ENCODE results near the gene CARMIL1. TPM values are rescaled to one million over a fixed set of nuclear protein-coding genes. Genes with fewer than 3 reads are reported as not detected.

CARMIL1 gene
- total and polyA plus RNA-seq, 2 of the 8 experiments (the other 6 are each of a cell fraction or from before 2014, with no cell fraction given): 20.3 to 40.4 TPM

DNA sequence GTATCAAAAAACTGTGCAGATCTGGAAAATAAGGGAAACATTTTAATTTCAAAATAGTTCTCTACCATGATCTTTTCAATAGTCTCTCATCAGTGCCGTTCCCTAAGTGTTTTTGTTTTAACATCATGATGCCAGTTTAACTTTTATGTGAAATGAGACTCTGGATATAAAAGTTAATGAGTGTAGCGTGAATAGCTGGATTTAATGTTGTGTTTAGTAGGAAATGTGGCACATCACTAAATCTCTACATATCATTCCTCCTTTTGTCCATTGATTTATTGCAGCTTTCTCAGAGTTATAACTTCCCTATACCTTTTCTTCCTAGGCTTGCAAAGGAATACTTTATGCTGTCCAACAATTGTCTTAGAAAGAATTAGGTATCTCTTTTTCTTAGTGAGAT is 291.4 kb downstream of the CARMIL1 start:
- POLR2A ChIA-PET (ENCODE audit: partially characterized antibody): no interaction called here
- WGBS, 2 experiments (ENCODE audit: extremely low coverage in 1 of 2, insufficient coverage in 1 of 2, insufficient read length in 1 of 2, insufficient replicate concordance in 2 of 2, low coverage in 1 of 2, low lambda C conversion rate in 2 of 2, missing lambda C conversion rate in 1 of 2): 96% methylated on average over 2 of the region's 2 CpGs; no CpG with 5 or more reads in 1 of the 2 experiments
- no peak for FAIRE-seq

More for the DNA sequence above, 291.4 kb downstream of the CARMIL1 start:
- no peak for TF ChIP-seq KDM5A (IDR thresholded peaks at IDR 0.05; ENCODE audit: low read length)
- TF ChIP-seq TBP (IDR thresholded peaks at IDR 0.05; ENCODE audit: low read depth, low read length): no peak
- TF ChIP-seq HDAC2 (IDR thresholded peaks at IDR 0.05; ENCODE audit: borderline replicate concordance in 1 of 2, low read depth in 2 of 2, low read length in 2 of 2): no peak
- Histone ChIP-seq H3K36me3 (ENCODE audit: control insufficient read depth in 2 of 4, insufficient read depth in 4 of 4, low read length in 3 of 4) (no peaks in the 10 kb centered on the region), H4K20me1 (replicated peaks in 1 of 2; ENCODE audit: control insufficient read depth in 1 of 2, insufficient read depth in 2 of 2, low read length in 2 of 2) (no peaks in the 10 kb centered on the region), H3K27me3 (replicated peaks in 1 of 4; ENCODE audit: control insufficient read depth in 3 of 4, extremely low read depth in 1 of 4, insufficient read depth in 3 of 4, low read length in 3 of 4) (no peaks in the 10 kb centered on the region), H3K9me3 (ENCODE audit: insufficient read depth in 2 of 2, low read depth in 1 of 2, low read length in 1 of 2) (no peaks in the 10 kb centered on the region), H3K14ac (ENCODE audit: insufficient read length) (no peak overlapping the region), H3K79me1 (ENCODE audit: low read depth, low read length) (no peaks in the 10 kb centered on the region), H3K4me3 (ENCODE audit: extremely low read depth in 1 of 4, insufficient read depth in 2 of 4, low read depth in 3 of 4, low read length in 4 of 4) (no peak overlapping the region), H2AFZ (ENCODE audit: low read length) (no peak overlapping the region), H3K4me2 (ENCODE audit: insufficient read depth in 1 of 2, low read depth in 2 of 2, low read length in 2 of 2) (no peak overlapping the region), H2AK5ac (ENCODE audit: low read depth, low read length) (no peak overlapping the region), H3K56ac (replicated peaks; ENCODE audit: insufficient read length, low read depth, low read length) (no peak overlapping the region), H3K9ac (replicated peaks in 1 of 4; ENCODE audit: extremely low read depth in 1 of 4, low read depth in 3 of 4, low read length in 3 of 4) (no peak overlapping the region), H4K91ac (replicated peaks; ENCODE audit: insufficient read length, low read length) (no peak overlapping the region), H3K23ac (ENCODE audit: insufficient read length) (no peak overlapping the region), H2BK120ac (replicated peaks; ENCODE audit: low read depth, low read length) (no peak overlapping the region), H2BK5ac (ENCODE audit: low read depth, low read length) (no peak overlapping the region), H2BK12ac (ENCODE audit: low read depth, low read length) (no peak overlapping the region), H4K8ac (ENCODE audit: extremely low read depth, insufficient read depth, low read length) (no peak overlapping the region), H3K4ac (replicated peaks; ENCODE audit: insufficient read length, low read depth, low read length) (no peak overlapping the region), H3K18ac (ENCODE audit: extremely low read depth, low read length) (no peak overlapping the region), H2BK20ac (ENCODE audit: low read length) (no peak overlapping the region), H3K4me1 (replicated peaks in 1 of 4; ENCODE audit: control insufficient read depth in 3 of 4, insufficient read depth in 4 of 4, low read length in 3 of 4) (no peaks in the 10 kb centered on the region), H3K79me2 (ENCODE audit: control insufficient read depth in 1 of 2, insufficient read depth in 2 of 2, low read length in 2 of 2) (no peaks in the 10 kb centered on the region), H2BK15ac (ENCODE audit: low read length) (no peak overlapping the region), H3K23me2 (ENCODE audit: low read depth, low read length) (no peaks in the 10 kb centered on the region), H4K5ac (ENCODE audit: insufficient read length, low read depth, low read length) (no peak overlapping the region), H3K27ac (ENCODE audit: low read depth, low read length) (no peak overlapping the region)
- CTCF ChIA-PET (ENCODE audit: partially characterized antibody): interaction anchor here (0.7 to 1.1 kb wide), 3 partner anchors 18 to 347 kb away, joined by 3 to 4 read pairs (median 3); no protein-coding TSS in a partner anchor
- no peak for DNase-seq (ENCODE audit: low read depth in 1 of 2, low spot score in 2 of 2)

Measured in H1 (cell line).